Astrocyte (in vitro differentiated cells and primary cell): Measurements from ENCODE around the gene MAP2K2. TPM values are rescaled to one million over a fixed set of nuclear protein-coding genes. Genes with fewer than 3 reads are reported as not detected.
A peak's percentile ranks its signal among the peaks of the same experiment; 100 is the strongest.

ENCODE experiments used
- DNase-seq: peaks from one replicate; pipeline ENCODE4 v3.0.0-alpha.2; 2010; ENCODE audit warnings: low read depth
- FAIRE-seq: peaks from 2 replicates; lab custom pipeline; 2011; peaks lifted over from hg19 to GRCh38; lab: Jason Lieb, UNC
- H2AFZ ChIP-seq: 2 replicates; pipeline ENCODE4 v1.6.0; 2012; ENCODE audit warnings: low read depth, low read length, inconsistent platforms
- H3K27ac ChIP-seq: 2 replicates; pipeline ENCODE4 v1.5.1; 2011; ENCODE audit warnings: low read depth, low read length, inconsistent platforms
- H3K27me3 ChIP-seq: 2 replicates; pipeline ENCODE4 v1.6.0; 2011; ENCODE audit warnings: low read length, inconsistent platforms; ENCODE audit not compliant: insufficient read depth
- H3K36me3 ChIP-seq: 2 replicates; pipeline ENCODE4 v1.5.1; 2011; ENCODE audit warnings: low read length, inconsistent platforms; ENCODE audit not compliant: insufficient read depth
- H3K4me1 ChIP-seq: 2 replicates; pipeline ENCODE4 v1.5.1; 2011; ENCODE audit warnings: low read length, inconsistent platforms; ENCODE audit not compliant: insufficient read depth
- H3K4me2 ChIP-seq: 2 replicates; pipeline ENCODE4 v1.6.0; 2012; ENCODE audit warnings: low read length, inconsistent platforms
- H3K4me3 ChIP-seq: 2 replicates; pipeline ENCODE4 v1.5.1; 2011; ENCODE audit warnings: low read depth, mild to moderate bottlenecking, low read length, inconsistent platforms; ENCODE audit not compliant: insufficient read depth
- H3K79me2 ChIP-seq: 2 replicates; pipeline ENCODE4 v1.6.0; 2012; ENCODE audit warnings: mild to moderate bottlenecking, low read length, inconsistent platforms; ENCODE audit not compliant: insufficient read depth
- H3K9ac ChIP-seq: 2 replicates; pipeline ENCODE4 v1.6.0; 2012; ENCODE audit warnings: mild to moderate bottlenecking, low read length, inconsistent platforms
- H3K9me3 ChIP-seq: 2 replicates; pipeline ENCODE4 v1.5.1; 2012; ENCODE audit warnings: low read depth, mild to moderate bottlenecking, low read length, inconsistent platforms; ENCODE audit not compliant: insufficient read depth
- H4K20me1 ChIP-seq: 2 replicates; pipeline ENCODE4 v1.6.0; 2012; ENCODE audit warnings: low read length, inconsistent platforms; ENCODE audit not compliant: insufficient read depth
- H3K27ac Mint-ChIP-seq: one replicate; pipeline ENCODE4 v1.8.0; 2021; ENCODE audit warnings: mild to moderate bottlenecking, mixed read lengths; ENCODE audit not compliant: unreplicated experiment
- H3K27me3 Mint-ChIP-seq: one replicate; pipeline ENCODE4 v1.8.0; 2021; ENCODE audit warnings: low read depth, mixed read lengths; ENCODE audit not compliant: unreplicated experiment
- H3K36me3 Mint-ChIP-seq: one replicate; pipeline ENCODE4 v1.8.0; 2021; ENCODE audit warnings: low read depth, mixed read lengths; ENCODE audit not compliant: unreplicated experiment
- H3K4me1 Mint-ChIP-seq: one replicate; pipeline ENCODE4 v1.8.0; 2021; ENCODE audit warnings: low read depth, mixed read lengths; ENCODE audit not compliant: unreplicated experiment
- H3K4me3 Mint-ChIP-seq: one replicate; pipeline ENCODE4 v1.8.0; 2021; ENCODE audit warnings: mild to moderate bottlenecking, moderate library complexity, mixed read lengths; ENCODE audit not compliant: unreplicated experiment
- H3K9me3 Mint-ChIP-seq: one replicate; pipeline ENCODE4 v1.8.0; 2021; ENCODE audit warnings: mild to moderate bottlenecking, mixed read lengths; ENCODE audit not compliant: unreplicated experiment
- EZH2 ChIP-seq: IDR thresholded peaks from 2 replicates; pipeline ENCODE4 v1.6.1; 2012; ENCODE audit warnings: mild to moderate bottlenecking, low read length, inconsistent platforms; ENCODE audit not compliant: insufficient read depth
- total RNA-seq: library from RNA; stranded (reverse); gene quantifications from 2 replicates; pipeline ENCODE4 v1.2.1, GENCODE V29; 2021
- TF ChIP-seq, protein P1 (sequence below): IDR thresholded peaks from 2 replicates; pipeline ENCODE4 v1.5.1; 2011; ENCODE audit warnings: low read depth, mild to moderate bottlenecking, inconsistent platforms, low read length, moderate library complexity; ENCODE audit not compliant: insufficient read depth

Gene MAP2K2
- total RNA-seq, 1 donor from 2014 or later: 190 TPM

GRCh38 chr19:4044990-4045465 lies 78.9 kb downstream of the MAP2K2 start:
- H3K27me3 Mint-ChIP-seq: no peaks in the 10 kb centered on the region
- no peak overlapping the region for H3K27ac Mint-ChIP-seq
- no peak overlapping the region for H3K4me2 ChIP-seq
- TF ChIP-seq, protein P1, sequence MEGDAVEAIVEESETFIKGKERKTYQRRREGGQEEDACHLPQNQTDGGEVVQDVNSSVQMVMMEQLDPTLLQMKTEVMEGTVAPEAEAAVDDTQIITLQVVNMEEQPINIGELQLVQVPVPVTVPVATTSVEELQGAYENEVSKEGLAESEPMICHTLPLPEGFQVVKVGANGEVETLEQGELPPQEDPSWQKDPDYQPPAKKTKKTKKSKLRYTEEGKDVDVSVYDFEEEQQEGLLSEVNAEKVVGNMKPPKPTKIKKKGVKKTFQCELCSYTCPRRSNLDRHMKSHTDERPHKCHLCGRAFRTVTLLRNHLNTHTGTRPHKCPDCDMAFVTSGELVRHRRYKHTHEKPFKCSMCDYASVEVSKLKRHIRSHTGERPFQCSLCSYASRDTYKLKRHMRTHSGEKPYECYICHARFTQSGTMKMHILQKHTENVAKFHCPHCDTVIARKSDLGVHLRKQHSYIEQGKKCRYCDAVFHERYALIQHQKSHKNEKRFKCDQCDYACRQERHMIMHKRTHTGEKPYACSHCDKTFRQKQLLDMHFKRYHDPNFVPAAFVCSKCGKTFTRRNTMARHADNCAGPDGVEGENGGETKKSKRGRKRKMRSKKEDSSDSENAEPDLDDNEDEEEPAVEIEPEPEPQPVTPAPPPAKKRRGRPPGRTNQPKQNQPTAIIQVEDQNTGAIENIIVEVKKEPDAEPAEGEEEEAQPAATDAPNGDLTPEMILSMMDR: no peak
- no peak for TF ChIP-seq EZH2
- no peaks in the 10 kb centered on the region for H3K4me1 ChIP-seq
- peaks cover 16% of the 10 kb centered on the region for H3K36me3 Mint-ChIP-seq
- H3K4me3 Mint-ChIP-seq: no peak overlapping the region
- peaks cover 63% of the 10 kb centered on the region for H4K20me1 ChIP-seq
- H3K9me3 Mint-ChIP-seq: no peaks in the 10 kb centered on the region
- no peak for FAIRE-seq
- no peaks in the 10 kb centered on the region for H3K27me3 ChIP-seq
- H3K27ac ChIP-seq: no peak overlapping the region
- peaks cover 62% of the 10 kb centered on the region for H3K79me2 ChIP-seq
- H3K4me1 Mint-ChIP-seq: no peaks in the 10 kb centered on the region
- no peaks in the 10 kb centered on the region for H3K36me3 ChIP-seq
- no peak for DNase-seq
- H2AFZ ChIP-seq: no peak overlapping the region
- no peak overlapping the region for H3K9ac ChIP-seq
- no peak overlapping the region for H3K4me3 ChIP-seq
- no peaks in the 10 kb centered on the region for H3K9me3 ChIP-seq

GRCh38 chr19:4043966-4044715 lies 79.8 kb downstream of the MAP2K2 start:
- H3K36me3 Mint-ChIP-seq: peaks cover 13% of the 10 kb centered on the region
- H3K36me3 ChIP-seq: no peaks in the 10 kb centered on the region
- H4K20me1 ChIP-seq: peaks cover 55% of the 10 kb centered on the region
- no peaks in the 10 kb centered on the region for H3K9me3 Mint-ChIP-seq
- H3K4me1 ChIP-seq: no peaks in the 10 kb centered on the region
- no peak for TF ChIP-seq EZH2
- TF ChIP-seq, protein P1: no peak
- no peak overlapping the region for H3K9ac ChIP-seq
- DNase-seq (no peak), FAIRE-seq (no peak)
- no peak overlapping the region for H3K4me3 Mint-ChIP-seq
- no peak overlapping the region for H2AFZ ChIP-seq
- no peak overlapping the region for H3K4me3 ChIP-seq
- no peaks in the 10 kb centered on the region for H3K9me3 ChIP-seq
- no peaks in the 10 kb centered on the region for H3K27me3 ChIP-seq
- no peak overlapping the region for H3K4me2 ChIP-seq
- H3K27ac ChIP-seq: no peak overlapping the region
- H3K4me1 Mint-ChIP-seq: no peaks in the 10 kb centered on the region
- no peaks in the 10 kb centered on the region for H3K27me3 Mint-ChIP-seq
- peaks cover 54% of the 10 kb centered on the region for H3K79me2 ChIP-seq
- H3K27ac Mint-ChIP-seq: no peak overlapping the region

- no peaks in the 10 kb centered on the region for H3K4me1 Mint-ChIP-seq
- Histone ChIP-seq H3K27ac (no peak overlapping the region), H3K27me3 (no peaks in the 10 kb centered on the region), H3K4me1 (no peaks in the 10 kb centered on the region), H3K4me3 (no peak overlapping the region), H3K9ac (no peak overlapping the region), H2AFZ (no peak overlapping the region), H4K20me1 (peaks cover 50% of the 10 kb centered on the region), H3K79me2 (peaks cover 47% of the 10 kb centered on the region), H3K4me2 (no peak overlapping the region), H3K36me3 (no peaks in the 10 kb centered on the region), H3K9me3 (no peaks in the 10 kb centered on the region)
- no peaks in the 10 kb centered on the region for H3K9me3 Mint-ChIP-seq
- H3K27me3 Mint-ChIP-seq: no peaks in the 10 kb centered on the region
- TF ChIP-seq EZH2: no peak
- TF ChIP-seq, protein P1: no peak
- peaks cover 13% of the 10 kb centered on the region for H3K36me3 Mint-ChIP-seq
- H3K27ac Mint-ChIP-seq: peak overlapping the region; percentile 12
- H3K4me3 Mint-ChIP-seq: no peak overlapping the region
- FAIRE-seq (no peak), DNase-seq (no peak)
Observed at GRCh38 chr19:4043401-4043800, 80.5 kb downstream of the MAP2K2 start.
